ENCODE data around the gene NR3C2. TPM values are rescaled to one million over a fixed set of nuclear protein-coding genes. Genes with fewer than 3 reads are reported as not detected.

NR3C2 gene
- total and polyA plus RNA-seq, 12 donors: 1.1 to 19.8 (median 11.7) TPM

- no peaks in the 10 kb centered on the region for H3K4me1 ChIP-seq (replicated peaks in 1 of 2)
- TF ChIP-seq POLR2A (IDR thresholded peaks at IDR 0.05) (no peak), CTCF (IDR thresholded peaks at IDR 0.05) (no peak)
- no peak for DNase-seq
- H3K4me3 ChIP-seq: no peak overlapping the region
- H3K9me3 ChIP-seq (replicated peaks in 1 of 3): no peaks in the 10 kb centered on the region
- H3K27ac ChIP-seq: no peak overlapping the region
- no peaks in the 10 kb centered on the region for H3K27me3 ChIP-seq
- 75 to 81% (median 78%) methylated on average over 4 of the region's 4 CpGs for WGBS, 4 donors
- intact Hi-C loops (cut with DNase I): no loop called here
- no peaks in the 10 kb centered on the region for H3K36me3 ChIP-seq (replicated peaks in 1 of 2)
These were observed 397.3 kb downstream of the NR3C2 start for GRCh38 chr4:148044912-148045352.

GRCh38 chr4:148044089-148044911 is 397.9 kb downstream of the NR3C2 start:
- Histone ChIP-seq H3K27ac (no peak overlapping the region), H3K4me1 (replicated peaks in 1 of 2) (no peaks in the 10 kb centered on the region), H3K4me3 (no peak overlapping the region), H3K27me3 (no peaks in the 10 kb centered on the region), H3K36me3 (replicated peaks in 1 of 2) (no peaks in the 10 kb centered on the region), H3K9me3 (replicated peaks in 1 of 3) (no peaks in the 10 kb centered on the region)
- TF ChIP-seq POLR2A (IDR thresholded peaks at IDR 0.05): no peak
- TF ChIP-seq CTCF (IDR thresholded peaks at IDR 0.05): no peak
- intact Hi-C loops (cut with DNase I): no loop called here
- no peak for DNase-seq
- whole genome bisulfite sequencing, 4 donors: 91 to 96% (median 93%) methylated on average over 7 to 9 of the region's 9 CpGs

GRCh38 chr4:148041606-148042329 is 400.4 kb downstream of the NR3C2 start:
- WGBS, 4 donors: 83 to 88% (median 88%) methylated on average over 7 of the region's 7 CpGs
- no peaks in the 10 kb centered on the region for H3K4me1 ChIP-seq (replicated peaks in 1 of 2)
- DNase-seq: no peak
- no peaks in the 10 kb centered on the region for H3K36me3 ChIP-seq (replicated peaks in 1 of 2)
- no peak for TF ChIP-seq CTCF (IDR thresholded peaks at IDR 0.05)
- no peak for TF ChIP-seq POLR2A (IDR thresholded peaks at IDR 0.05)
- intact Hi-C loops (cut with DNase I): no loop called here
- no peaks in the 10 kb centered on the region for H3K27me3 ChIP-seq
- no peak overlapping the region for H3K27ac ChIP-seq
- H3K9me3 ChIP-seq (replicated peaks in 1 of 3): no peaks in the 10 kb centered on the region
- no peak overlapping the region for H3K4me3 ChIP-seq

- H3K4me1 ChIP-seq (replicated peaks in 1 of 2): no peaks in the 10 kb centered on the region
- no peaks in the 10 kb centered on the region for H3K36me3 ChIP-seq (replicated peaks in 1 of 2)
These were observed 407.4 kb downstream of the NR3C2 start for GRCh38 chr4:148034813-148035212.

More at GRCh38 chr4:148034813-148035212, 407.4 kb downstream of the NR3C2 start:
- Histone ChIP-seq H3K4me3 (no peak overlapping the region), H3K27ac (no peak overlapping the region), H3K27me3 (no peaks in the 10 kb centered on the region), H3K9me3 (replicated peaks in 1 of 3) (no peaks in the 10 kb centered on the region)
- TF ChIP-seq POLR2A (IDR thresholded peaks at IDR 0.05): no peak
- no peak for TF ChIP-seq CTCF (IDR thresholded peaks at IDR 0.05)
- DNase-seq: no peak
- intact Hi-C loops (cut with DNase I): no loop called here
- WGBS, 4 donors: 33 to 55% (median 40%) methylated on average over 1 of the region's 1 CpG

Measured in adrenal gland (tissue), 12 donors.